ENCODE results near the gene DNAH14. TPM values are rescaled to one million over a fixed set of nuclear protein-coding genes. Genes with fewer than 3 reads are reported as not detected.

The DNAH14 gene
- total RNA-seq, 8 experiments from 2014 or later: 19.3 to 153 (median 52.7) TPM

GRCh38 chr1:225422031-225422605 lies 492.6 kb downstream of the DNAH14 start:
- in situ Hi-C loops (cut with MboI; ENCODE audit: low pct_unique_long_range_greater_than_20kb in 2 of 9, low sequenced_read_pairs in 9 of 9, unreplicated experiment in 9 of 9): no loop called here
- Histone ChIP-seq H3K27ac (no peak overlapping the region), H3K4me3 (no peak overlapping the region), H3K4me1 (replicated peaks in 1 of 2) (peaks cover 18 to 28% of the 10 kb centered on the region in 2 donors)
- 82 to 95% (median 93%) methylated on average over 5 to 14 of the region's 14 CpGs for WGBS, 10 experiments
- ATAC-seq (replicated peaks in 6 of 8): no peak

- no peak overlapping the region for H3K27ac ChIP-seq
- peaks cover 18 to 28% of the 10 kb centered on the region in 2 donors for H3K4me1 ChIP-seq (replicated peaks in 1 of 2)
- ATAC-seq (replicated peaks in 6 of 8): no peak
- in situ Hi-C loops (cut with MboI; ENCODE audit: low pct_unique_long_range_greater_than_20kb in 2 of 9, low sequenced_read_pairs in 9 of 9, unreplicated experiment in 9 of 9): no loop called here
- no peak overlapping the region for H3K4me3 ChIP-seq
- 60 to 93% (median 78%) methylated on average over 3 to 7 of the region's 7 CpGs for WGBS, 10 experiments
These were observed 493.5 kb downstream of the DNAH14 start for GRCh38 chr1:225422795-225423517.

- ATAC-seq (replicated peaks in 6 of 8): no peak
- WGBS, 10 experiments: 78 to 93% (median 88%) methylated on average over 1 to 2 of the region's 2 CpGs; no CpG with 5 or more reads in 5 of the 10 experiments
- in situ Hi-C loops (cut with MboI; ENCODE audit: low pct_unique_long_range_greater_than_20kb in 2 of 9, low sequenced_read_pairs in 9 of 9, unreplicated experiment in 9 of 9): no loop called here
- Histone ChIP-seq H3K4me3 (no peak overlapping the region), H3K27ac (no peak overlapping the region), H3K4me1 (replicated peaks in 1 of 2) (peaks cover 18 to 28% of the 10 kb centered on the region in 2 donors)
These were observed 494.0 kb downstream of the DNAH14 start for GRCh38 chr1:225423518-225423855.

GRCh38 chr1:225424562-225425200 lies 495.2 kb downstream of the DNAH14 start:
- no peak for ATAC-seq (replicated peaks in 6 of 8)
- H3K4me3 ChIP-seq: peak overlapping the region in 2 of 5 donors; percentile 11 to 88
- in situ Hi-C loops (cut with MboI; ENCODE audit: low pct_unique_long_range_greater_than_20kb in 2 of 9, low sequenced_read_pairs in 9 of 9, unreplicated experiment in 9 of 9): no loop called here
- H3K27ac ChIP-seq: no peak overlapping the region
- 67 to 94% (median 80%) methylated on average over 2 to 6 of the region's 6 CpGs; no CpG with 5 or more reads in 3 of the 10 experiments for WGBS, 10 experiments
- peaks cover 18 to 31% of the 10 kb centered on the region in 2 donors for H3K4me1 ChIP-seq (replicated peaks in 1 of 2)

- in situ Hi-C loops (cut with MboI; ENCODE audit: low pct_unique_long_range_greater_than_20kb in 2 of 9, low sequenced_read_pairs in 9 of 9, unreplicated experiment in 9 of 9): no loop called here
- 9 to 80% (median 42%) methylated on average over 1 to 4 of the region's 5 CpGs; no CpG with 5 or more reads in 4 of the 10 experiments for WGBS, 10 experiments
- Histone ChIP-seq H3K4me3 (peak overlapping the region in 3 of 5 donors; percentile 67 to 88 (median 77)), H3K27ac (no peak overlapping the region), H3K4me1 (replicated peaks in 1 of 2) (peaks cover 18 to 31% of the 10 kb centered on the region in 2 donors)
- ATAC-seq (replicated peaks in 6 of 8): no peak
These were observed 495.8 kb downstream of the DNAH14 start for GRCh38 chr1:225425201-225425786.

GRCh38 chr1:225426395-225427234 lies 497.1 kb downstream of the DNAH14 start:
- Histone ChIP-seq H3K27ac (peak overlapping the region in 1 of 2 donors; percentile 76), H3K4me1 (replicated peaks in 1 of 2) (peaks cover 18 to 31% of the 10 kb centered on the region in 2 donors), H3K4me3 (peak overlapping the region; percentile 67 to 88 (median 80))
- in situ Hi-C loops (cut with MboI; ENCODE audit: low pct_unique_long_range_greater_than_20kb in 2 of 9, low sequenced_read_pairs in 9 of 9, unreplicated experiment in 9 of 9): no loop called here
- 0 to 20% (median 2%) methylated on average over 2 to 34 of the region's 36 CpGs for WGBS, 10 experiments
- peak; percentile 5 to 36 (median 15) for ATAC-seq (replicated peaks in 6 of 8)

- Histone ChIP-seq H3K4me1 (replicated peaks in 1 of 2) (peaks cover 18 to 31% of the 10 kb centered on the region in 2 donors), H3K27ac (peak within 1 kb of the TSS; percentile 76 to 84), H3K4me3 (peak within 1 kb of the TSS; percentile 67 to 88 (median 80))
- ATAC-seq (replicated peaks in 6 of 8): peak; percentile 19 to 70 (median 65)
- WGBS, 10 experiments: 0 to 3% (median 1%) methylated on average over 7 to 17 of the region's 94 CpGs; no CpG with 5 or more reads in 6 of the 10 experiments
- in situ Hi-C loops (cut with MboI; ENCODE audit: low pct_unique_long_range_greater_than_20kb in 2 of 9, low sequenced_read_pairs in 9 of 9, unreplicated experiment in 9 of 9): no loop called here
These were observed 498.0 kb downstream of the DNAH14 start, which contains the start of gene LBR for GRCh38 chr1:225427235-225428067. TSS of gene LBR (minus strand) at chr1:225428038. CDS start at chr1:225424075, 3,963 bp downstream.

- ATAC-seq (replicated peaks in 6 of 8): peak; percentile 88 to 91 (median 89)
- Histone ChIP-seq H3K27ac (peak overlapping the region; percentile 76 to 84), H3K4me1 (replicated peaks in 1 of 2) (peaks cover 18 to 31% of the 10 kb centered on the region in 2 donors), H3K4me3 (peak overlapping the region; percentile 67 to 88 (median 80))
- WGBS, 10 experiments: 0 to 2% (median 0%) methylated on average over 1 to 38 of the region's 81 CpGs; no CpG with 5 or more reads in 1 of the 10 experiments
- in situ Hi-C loops (cut with MboI; ENCODE audit: low pct_unique_long_range_greater_than_20kb in 2 of 9, low sequenced_read_pairs in 9 of 9, unreplicated experiment in 9 of 9): no loop called here
These were observed 498.8 kb downstream of the DNAH14 start for GRCh38 chr1:225428068-225428880.

GRCh38 chr1:225428881-225429455 lies 499.5 kb downstream of the DNAH14 start:
- WGBS, 10 experiments: 0 to 33% (median 22%) methylated on average over 2 to 7 of the region's 7 CpGs
- Histone ChIP-seq H3K4me1 (replicated peaks in 1 of 2) (peaks cover 18 to 31% of the 10 kb centered on the region in 2 donors), H3K4me3 (peak overlapping the region; percentile 67 to 88 (median 80)), H3K27ac (peak overlapping the region; percentile 75 to 84)
- no peak for ATAC-seq (replicated peaks in 6 of 8)
- in situ Hi-C loops (cut with MboI; ENCODE audit: low pct_unique_long_range_greater_than_20kb in 2 of 9, low sequenced_read_pairs in 9 of 9, unreplicated experiment in 9 of 9): no loop called here

GRCh38 chr1:225430301-225430700 lies 500.8 kb downstream of the DNAH14 start:
- WGBS, 10 experiments: 76 to 100% (median 81%) methylated on average over 1 to 7 of the region's 7 CpGs; no CpG with 5 or more reads in 2 of the 10 experiments
- ATAC-seq (replicated peaks in 6 of 8): no peak
- in situ Hi-C loops (cut with MboI; ENCODE audit: low pct_unique_long_range_greater_than_20kb in 2 of 9, low sequenced_read_pairs in 9 of 9, unreplicated experiment in 9 of 9): no loop called here
- H3K4me1 ChIP-seq (replicated peaks in 1 of 2): peaks cover 10 to 17% of the 10 kb centered on the region in 2 donors
- H3K4me3 ChIP-seq: no peak overlapping the region
- no peak overlapping the region for H3K27ac ChIP-seq

Measured in motor neuron (in vitro differentiated cells).